Fibroblast of mammary gland (primary cell): ENCODE results near the gene ADAM33.

Experiments used
- DNase-seq: peaks from one replicate; pipeline ENCODE4 v3.0.0-alpha.2; 2010; ENCODE audit warnings: low read depth
- H3K4me3 ChIP-seq: 2 replicates; pipeline ENCODE4 v1.5.1; 2011; ENCODE audit warnings: low read depth, mild to moderate bottlenecking, low read length, moderate library complexity; ENCODE audit not compliant: control insufficient read depth
- CTCF ChIP-seq: conservative IDR thresholded peaks from 2 replicates; pipeline ENCODE4 v1.5.1; 2011; ENCODE audit warnings: low read depth, low read length, inconsistent platforms; ENCODE audit not compliant: control insufficient read depth, insufficient read depth

Gene ADAM33

GRCh38 chr20:3707508-3707899, 25.7 kb upstream of the ADAM33 start:
- TF ChIP-seq CTCF, result no peak
- no peak for DNase-seq
- H3K4me3 ChIP-seq, result no peak overlapping the region

- DNase-seq, result peak; percentile 30
- H3K4me3 ChIP-seq, result no peak overlapping the region
These were observed 25.1 kb upstream of the ADAM33 start for GRCh38 chr20:3706774-3707507.

GRCh38 chr20:3705970-3706739, 24.3 kb upstream of the ADAM33 start:
- no peak overlapping the region for H3K4me3 ChIP-seq
- TF ChIP-seq CTCF, result no peak

More at GRCh38 chr20:3706774-3707507, 25.1 kb upstream of the ADAM33 start:
- no peak for TF ChIP-seq CTCF

GRCh38 chr20:3705491-3705969, 23.7 kb upstream of the ADAM33 start:
- no peak for TF ChIP-seq CTCF
- DNase-seq, result no peak
- H3K4me3 ChIP-seq, result no peak overlapping the region

More at GRCh38 chr20:3705970-3706739, 24.3 kb upstream of the ADAM33 start:
- no peak for DNase-seq

- no peak for DNase-seq
- no peak for TF ChIP-seq CTCF
- no peak overlapping the region for H3K4me3 ChIP-seq
These were observed 22.3 kb upstream of the ADAM33 start for GRCh38 chr20:3704087-3704486.

GRCh38 chr20:3702611-3703391, 21.0 kb upstream of the ADAM33 start:
- no peak overlapping the region for H3K4me3 ChIP-seq
- TF ChIP-seq CTCF, result no peak

More at GRCh38 chr20:3702611-3703391, 21.0 kb upstream of the ADAM33 start:
- DNase-seq, result no peak
